Upper lobe of left lung (tissue), 6 donors: ENCODE measurements around the gene SLC6A18. TPM values are rescaled to one million over a fixed set of nuclear protein-coding genes. Genes with fewer than 3 reads are reported as not detected.

Experiments used
- ATAC-seq, 2 donors: fragments of 200-7000 bp; cut with Tn5 transposase; one replicate each; pipeline ENCODE4 v1.9.1; 2022; ENCODE audit warnings: mild to moderate bottlenecking in 2 of 2, moderate library complexity in 2 of 2; ENCODE audit not compliant: low FRiP score in 2 of 2
- DNase-seq, 2 donors: peaks; one replicate each; pipeline ENCODE4 v3.0.0-alpha.2; 2019 to 2020
- H3K27ac ChIP-seq, 4 donors: fragments of 200-600 bp; sonication (generic); one replicate each; pipeline ENCODE4 v1.5.1; 2016 to 2019
- H3K27me3 ChIP-seq, 4 donors: fragments of 200-600 bp; sonication (generic); one replicate each; pipeline ENCODE4 v1.5.1; 2017 to 2019
- H3K36me3 ChIP-seq, 4 donors: fragments of 200-600 bp; sonication (generic); one replicate each; pipeline ENCODE4 v1.5.1; 2016 to 2019
- H3K4me1 ChIP-seq, 4 donors: fragments of 200-600 bp; sonication (generic); one replicate each; pipeline ENCODE4 v1.5.1; 2018 to 2019
- H3K4me3 ChIP-seq, 4 donors: fragments of 200-600 bp; sonication (generic); one replicate each; pipeline ENCODE4 v1.5.1; 2017 to 2019; ENCODE audit warnings: mild to moderate bottlenecking in 2 of 4, moderate library complexity in 1 of 4
- H3K9me3 ChIP-seq, 4 donors: fragments of 200-600 bp; sonication (generic); one replicate each; pipeline ENCODE4 v1.5.1; 2018 to 2019
- CTCF ChIP-seq, 6 experiments: fragments of 450-650 bp in 4 of 6; fragments of 200-600 bp in 2 of 6; sonication (generic) in 2 of 6; IDR thresholded peaks; one replicate each; pipeline ENCODE4 v1.5.1; 2016 to 2019; ENCODE audit warnings: antibody characterized with exemption in 6 of 6
- EP300 ChIP-seq, 4 donors: sonication (generic); formaldehyde crosslinking; IDR thresholded peaks; one replicate each; pipeline ENCODE4 v1.5.1; 2017; ENCODE audit warnings: antibody characterized with exemption in 4 of 4, control low read depth in 2 of 4
- POLR2A ChIP-seq, 4 donors: fragments of 450-650 bp; IDR thresholded peaks; one replicate each; pipeline ENCODE4 v1.5.1; 2016 to 2017; ENCODE audit warnings: antibody characterized with exemption in 4 of 4, mild to moderate bottlenecking in 2 of 4
- POLR2AphosphoS5 ChIP-seq, 2 donors: sonication (generic); formaldehyde crosslinking; IDR thresholded peaks; one replicate each; pipeline ENCODE4 v1.5.1; 2017; ENCODE audit warnings: antibody characterized with exemption in 2 of 2
- WGBS, 2 donors: methylation state at CpG; one replicate each; pipeline ENCODE4 v1.1.5; 2017 to 2018; 5-methylcytosine and 5-hydroxymethylcytosine counted together
- total RNA-seq, 6 donors: library from RNA; depleted of rRNA in 4 of 6; stranded (reverse); fragments of >200 nt in 4 of 6; gene quantifications; one replicate each; pipeline versions ENCODE4 v1.1.0 to v1.2.1, GENCODE V29; 2016 to 2021
- donor health status: DM: no; HTN: no; CAD: no; lungs with moderate emphysema.
- donor health status: DM: no; HTN: yes; CAD: no; lungs with severe emphysema.

Gene SLC6A18
- total RNA-seq, 6 donors from 2014 or later: not detected

GRCh38 chr5:1294206-1294834, 69.1 kb downstream of the SLC6A18 start:
- H3K27ac ChIP-seq: no peak overlapping the region
- ATAC-seq: no peak
- H3K9me3 ChIP-seq: no peaks in the 10 kb centered on the region
- peak overlapping the region in 3 of 4 donors; percentile 17 to 26 (median 25) for H3K4me3 ChIP-seq
- peak in 1 of 2 donors; percentile 84 for DNase-seq
- peaks cover 0 to 29% (median 9%) of the 10 kb centered on the region in 4 donors for H3K27me3 ChIP-seq
- TF ChIP-seq POLR2AphosphoS5 (IDR thresholded peaks at IDR 0.05): no peak
- TF ChIP-seq EP300 (IDR thresholded peaks at IDR 0.05): no peak
- no peak for TF ChIP-seq POLR2A (IDR thresholded peaks at IDR 0.05)
- no peak for TF ChIP-seq CTCF (IDR thresholded peaks at IDR 0.05)
- 42 to 98% methylated on average over 11 to 42 of the region's 69 CpGs for WGBS, 2 donors
- H3K36me3 ChIP-seq: no peaks in the 10 kb centered on the region
- H3K4me1 ChIP-seq: peaks cover 10 to 16% (median 11%) of the 10 kb centered on the region in 4 donors

- peak within 1 kb of the TSS in 3 of 4 donors; percentile 17 to 26 (median 25) for H3K4me3 ChIP-seq
- 6 to 15% methylated on average over 19 to 78 of the region's 102 CpGs for WGBS, 2 donors
- H3K4me1 ChIP-seq: peaks cover 10 to 16% (median 11%) of the 10 kb centered on the region in 4 donors
- ATAC-seq: peak in 1 of 2 donors; percentile 20
- peak in 1 of 2 donors; percentile 90 for DNase-seq
- TF ChIP-seq CTCF (IDR thresholded peaks at IDR 0.05): no peak
- no peak for TF ChIP-seq POLR2AphosphoS5 (IDR thresholded peaks at IDR 0.05)
- TF ChIP-seq POLR2A (IDR thresholded peaks at IDR 0.05): no peak
- no peak for TF ChIP-seq EP300 (IDR thresholded peaks at IDR 0.05)
- no peak within 1 kb of the TSS for H3K27ac ChIP-seq
- no peaks in the 10 kb centered on the region for H3K9me3 ChIP-seq
- peaks cover 0 to 29% (median 9%) of the 10 kb centered on the region in 4 donors for H3K27me3 ChIP-seq
- H3K36me3 ChIP-seq: no peaks in the 10 kb centered on the region
These were observed 69.9 kb downstream of the SLC6A18 start, which contains the start of gene TERT for GRCh38 chr5:1294835-1295649. Gene TERT, minus strand, starts transcription at chr5:1295068. Its CDS starts 79 bp downstream, at chr5:1294989.

- Histone ChIP-seq H3K9me3 (no peaks in the 10 kb centered on the region), H3K4me3 (no peak overlapping the region), H3K4me1 (peaks cover 10 to 16% (median 11%) of the 10 kb centered on the region in 4 donors), H3K36me3 (no peaks in the 10 kb centered on the region), H3K27ac (no peak overlapping the region), H3K27me3 (peaks cover 0 to 29% (median 9%) of the 10 kb centered on the region in 4 donors)
- DNase-seq (peak in 1 of 2 donors; percentile 65), ATAC-seq (no peak)
- 34 to 50% methylated on average over 12 to 15 of the region's 22 CpGs for WGBS, 2 donors
- TF ChIP-seq CTCF (IDR thresholded peaks at IDR 0.05) (no peak), POLR2AphosphoS5 (IDR thresholded peaks at IDR 0.05) (no peak), EP300 (IDR thresholded peaks at IDR 0.05) (no peak), POLR2A (IDR thresholded peaks at IDR 0.05) (no peak)
These were observed 70.5 kb downstream of the SLC6A18 start for GRCh38 chr5:1295650-1296037.

Other genes starting within 250 kb of the SLC6A18 start
- gene NKD2, start 216.6 kb upstream of the SLC6A18 start, total RNA-seq: 100 to 1,000 TPM in 1 of 6 donors, 10 to 100 TPM in 4, 1 to 10 TPM in 1; 8.9 to 126 (median 50.6) TPM
- gene SLC12A7, start 113.3 kb upstream of the SLC6A18 start, total RNA-seq: 100 to 1,000 TPM in 1 of 6 donors, 10 to 100 TPM in 5; 31.3 to 138 (median 48.5) TPM
- gene SLC6A19, start 23.8 kb upstream of the SLC6A18 start, total RNA-seq: under 1 TPM in 2 of 6 donors, not detected in 4; 0.03 to 0.06 TPM
- gene TERT, start 69.7 kb downstream of the SLC6A18 start, total RNA-seq: under 1 TPM in 2 of 6 donors, not detected in 4; 0.06 to 0.07 TPM
- 100 to 1,000 TPM; 135 to 311 (median 204) TPM for gene CLPTM1L, start 119.7 kb downstream of the SLC6A18 start, total RNA-seq
- 1 to 10 TPM in 1 of 6 donors, under 1 TPM in 3, not detected in 2; 0.15 to 1.2 (median 0.36) TPM for gene SLC6A3, start 220.1 kb downstream of the SLC6A18 start, total RNA-seq